Stimulated activated naive CD8-positive, alpha-beta T cell treated with anti-CD3 and anti-CD28 coated beads, Interleukin-15, Interleukin-2, amounts not matched to agents 100 ng/mL and 50 ng/mL, for 24 hours (primary cell): ENCODE results near the gene CUL1.

ENCODE experiments used
- H3K27ac Mint-ChIP-seq: one replicate; pipeline ENCODE4 v1.8.0; 2021; ENCODE audit warnings: mild to moderate bottlenecking, mixed read lengths
- H3K27me3 Mint-ChIP-seq: one replicate; pipeline ENCODE4 v1.8.0; 2021; ENCODE audit warnings: mixed read lengths
- H3K36me3 Mint-ChIP-seq: one replicate; pipeline ENCODE4 v1.8.0; 2021; ENCODE audit warnings: low read depth, mixed read lengths
- H3K4me1 Mint-ChIP-seq: one replicate; pipeline ENCODE4 v1.8.0; 2021; ENCODE audit warnings: low read depth, mixed read lengths
- H3K4me3 Mint-ChIP-seq: one replicate; pipeline ENCODE4 v1.8.0; 2021; ENCODE audit warnings: mild to moderate bottlenecking, mixed read lengths
- H3K9me3 Mint-ChIP-seq: one replicate; pipeline ENCODE4 v1.8.0; 2021; ENCODE audit warnings: mixed read lengths

CUL1 gene

GRCh38 chr7:148809856-148810255, 111.2 kb downstream of the CUL1 start:
- no peaks in the 10 kb centered on the region for H3K9me3 Mint-ChIP-seq
- H3K36me3 Mint-ChIP-seq = peaks cover 86% of the 10 kb centered on the region
- no peak overlapping the region for H3K4me3 Mint-ChIP-seq
- H3K27ac Mint-ChIP-seq = peak overlapping the region; percentile 77
- no peaks in the 10 kb centered on the region for H3K27me3 Mint-ChIP-seq
- H3K4me1 Mint-ChIP-seq = no peaks in the 10 kb centered on the region

- H3K4me1 Mint-ChIP-seq = no peaks in the 10 kb centered on the region
- peak overlapping the region; percentile 17 for H3K27ac Mint-ChIP-seq
- H3K4me3 Mint-ChIP-seq = no peak overlapping the region
- peaks cover 91% of the 10 kb centered on the region for H3K36me3 Mint-ChIP-seq
- H3K27me3 Mint-ChIP-seq = no peaks in the 10 kb centered on the region
- H3K9me3 Mint-ChIP-seq = no peaks in the 10 kb centered on the region
Observed at GRCh38 chr7:148811892-148812291, 113.2 kb downstream of the CUL1 start.

GRCh38 chr7:148813890-148814289, 115.2 kb downstream of the CUL1 start:
- Mint-ChIP-seq H3K27me3 (no peaks in the 10 kb centered on the region), H3K27ac (no peak overlapping the region), H3K9me3 (no peaks in the 10 kb centered on the region), H3K4me3 (no peak overlapping the region), H3K36me3 (peaks cover 94% of the 10 kb centered on the region), H3K4me1 (no peaks in the 10 kb centered on the region)

DNA sequence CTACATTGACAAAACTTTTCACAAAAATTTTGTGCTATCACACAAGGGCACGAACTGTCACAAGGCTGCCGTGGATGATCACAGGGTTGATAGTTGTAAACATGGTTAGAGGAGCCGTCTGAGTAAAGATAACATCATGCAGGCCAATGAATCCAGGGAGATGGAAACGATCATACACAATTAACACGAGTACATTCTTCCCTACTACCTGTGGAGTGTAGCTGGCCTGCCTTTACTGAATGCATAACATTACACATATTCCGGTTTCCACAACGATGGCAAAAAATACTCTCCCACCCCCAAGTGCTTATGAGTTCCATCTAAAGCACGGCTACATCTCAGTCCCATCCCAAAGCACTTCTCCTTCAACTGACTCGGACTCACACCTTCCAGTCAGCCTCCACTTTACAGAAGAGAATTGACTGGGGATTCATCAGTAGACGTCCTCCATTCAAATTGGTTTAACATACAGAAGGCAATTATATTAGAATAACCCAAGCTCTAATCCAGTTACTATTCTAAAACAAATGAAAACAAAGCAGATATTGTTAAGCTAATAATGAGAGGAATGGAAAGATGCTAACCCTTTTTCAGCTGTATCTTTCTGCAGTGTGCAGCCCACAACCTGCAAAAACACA, 116.3 kb downstream of the CUL1 start:
- Mint-ChIP-seq H3K4me1 (no peaks in the 10 kb centered on the region), H3K36me3 (peaks cover 94% of the 10 kb centered on the region), H3K9me3 (no peaks in the 10 kb centered on the region), H3K27ac (no peak overlapping the region), H3K4me3 (no peak overlapping the region), H3K27me3 (no peaks in the 10 kb centered on the region)

- Mint-ChIP-seq H3K9me3 (no peaks in the 10 kb centered on the region), H3K4me3 (no peak overlapping the region), H3K4me1 (no peaks in the 10 kb centered on the region), H3K27me3 (no peaks in the 10 kb centered on the region), H3K27ac (no peak overlapping the region), H3K36me3 (peaks cover 91% of the 10 kb centered on the region)
Observed at GRCh38 chr7:148815612-148816011, 116.9 kb downstream of the CUL1 start.

GRCh38 chr7:148819697-148820360, 121.1 kb downstream of the CUL1 start:
- no peak overlapping the region for H3K4me3 Mint-ChIP-seq
- peaks cover 77% of the 10 kb centered on the region for H3K36me3 Mint-ChIP-seq
- no peaks in the 10 kb centered on the region for H3K9me3 Mint-ChIP-seq
- H3K4me1 Mint-ChIP-seq = no peaks in the 10 kb centered on the region
- no peaks in the 10 kb centered on the region for H3K27me3 Mint-ChIP-seq
- no peak overlapping the region for H3K27ac Mint-ChIP-seq

DNA sequence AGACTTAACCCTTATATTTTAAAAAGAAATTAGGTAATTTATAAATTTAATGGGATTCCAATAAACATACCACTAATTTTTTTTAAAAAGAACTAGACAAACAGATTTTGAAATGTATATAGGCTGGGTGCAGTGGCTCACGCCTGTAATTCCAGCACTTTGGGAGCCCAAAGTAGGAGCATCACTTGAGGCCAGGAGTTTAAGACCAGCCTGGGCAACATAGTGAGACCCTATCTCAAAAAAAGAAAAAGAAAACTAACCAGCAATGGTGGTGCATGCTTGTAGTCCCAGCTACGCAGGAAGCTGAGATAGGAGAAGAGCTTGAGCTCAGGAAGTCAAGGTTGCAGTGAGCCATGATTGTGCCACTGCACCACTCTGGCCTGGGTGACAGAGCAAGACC, 122.7 kb downstream of the CUL1 start:
- H3K27ac Mint-ChIP-seq = no peak overlapping the region
- H3K4me3 Mint-ChIP-seq = no peak overlapping the region
- peaks cover 77% of the 10 kb centered on the region for H3K36me3 Mint-ChIP-seq
- H3K4me1 Mint-ChIP-seq = no peaks in the 10 kb centered on the region
- no peaks in the 10 kb centered on the region for H3K9me3 Mint-ChIP-seq
- no peaks in the 10 kb centered on the region for H3K27me3 Mint-ChIP-seq

DNA sequence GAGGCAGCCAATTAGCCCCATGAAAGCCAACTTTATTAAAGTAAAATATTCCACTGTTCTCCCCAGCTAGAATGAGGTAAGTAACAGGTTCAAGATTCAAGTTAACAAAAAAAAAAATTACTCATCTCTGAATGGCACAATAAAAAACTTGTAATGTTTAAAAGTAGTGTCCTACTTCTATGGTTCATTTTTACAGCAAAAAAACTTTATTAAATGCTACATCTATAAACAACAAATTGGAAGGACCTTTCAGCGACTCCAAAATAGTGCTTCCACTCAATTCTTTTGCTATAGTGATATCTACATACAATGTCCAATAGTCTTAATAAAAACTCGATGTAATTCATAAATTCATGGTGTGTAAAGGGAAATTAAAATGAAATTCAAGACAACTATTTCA, 126.2 kb downstream of the CUL1 start:
- Mint-ChIP-seq H3K27me3 (no peaks in the 10 kb centered on the region), H3K27ac (no peak overlapping the region)

GRCh38 chr7:148825338-148825737, 126.6 kb downstream of the CUL1 start:
- H3K36me3 Mint-ChIP-seq = peaks cover 71% of the 10 kb centered on the region
- H3K27ac Mint-ChIP-seq = no peak overlapping the region

More for the DNA sequence above, 126.2 kb downstream of the CUL1 start:
- no peak overlapping the region for H3K4me3 Mint-ChIP-seq
- peaks cover 3% of the 10 kb centered on the region for H3K4me1 Mint-ChIP-seq
- no peaks in the 10 kb centered on the region for H3K9me3 Mint-ChIP-seq
- H3K36me3 Mint-ChIP-seq = peaks cover 71% of the 10 kb centered on the region

DNA sequence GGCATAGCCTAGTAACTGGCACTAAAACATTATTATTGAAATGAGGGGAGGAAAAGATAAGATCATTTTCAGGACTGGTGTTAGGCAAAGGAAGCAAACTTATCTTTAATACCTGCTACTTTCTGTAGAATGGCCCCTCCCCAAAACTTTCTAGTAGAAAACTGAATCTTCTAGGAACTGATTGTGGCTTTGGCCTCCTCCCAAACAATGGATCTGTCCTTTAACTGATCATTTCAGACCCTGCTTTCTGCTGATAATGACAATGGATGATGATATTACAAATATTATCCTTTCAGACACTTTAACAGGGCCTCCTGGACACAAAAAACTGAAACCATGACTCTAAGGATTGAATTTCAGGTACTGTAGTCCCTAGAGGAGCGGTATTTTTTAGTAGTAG, 130.3 kb downstream of the CUL1 start:
- Mint-ChIP-seq H3K27me3 (no peaks in the 10 kb centered on the region), H3K4me3 (no peak overlapping the region), H3K27ac (no peak overlapping the region), H3K9me3 (no peaks in the 10 kb centered on the region), H3K36me3 (peaks cover 76% of the 10 kb centered on the region), H3K4me1 (peaks cover 3% of the 10 kb centered on the region)

More at GRCh38 chr7:148825338-148825737, 126.6 kb downstream of the CUL1 start:
- H3K4me3 Mint-ChIP-seq = no peak overlapping the region
- H3K27me3 Mint-ChIP-seq = no peaks in the 10 kb centered on the region
- peaks cover 3% of the 10 kb centered on the region for H3K4me1 Mint-ChIP-seq
- no peaks in the 10 kb centered on the region for H3K9me3 Mint-ChIP-seq

DNA sequence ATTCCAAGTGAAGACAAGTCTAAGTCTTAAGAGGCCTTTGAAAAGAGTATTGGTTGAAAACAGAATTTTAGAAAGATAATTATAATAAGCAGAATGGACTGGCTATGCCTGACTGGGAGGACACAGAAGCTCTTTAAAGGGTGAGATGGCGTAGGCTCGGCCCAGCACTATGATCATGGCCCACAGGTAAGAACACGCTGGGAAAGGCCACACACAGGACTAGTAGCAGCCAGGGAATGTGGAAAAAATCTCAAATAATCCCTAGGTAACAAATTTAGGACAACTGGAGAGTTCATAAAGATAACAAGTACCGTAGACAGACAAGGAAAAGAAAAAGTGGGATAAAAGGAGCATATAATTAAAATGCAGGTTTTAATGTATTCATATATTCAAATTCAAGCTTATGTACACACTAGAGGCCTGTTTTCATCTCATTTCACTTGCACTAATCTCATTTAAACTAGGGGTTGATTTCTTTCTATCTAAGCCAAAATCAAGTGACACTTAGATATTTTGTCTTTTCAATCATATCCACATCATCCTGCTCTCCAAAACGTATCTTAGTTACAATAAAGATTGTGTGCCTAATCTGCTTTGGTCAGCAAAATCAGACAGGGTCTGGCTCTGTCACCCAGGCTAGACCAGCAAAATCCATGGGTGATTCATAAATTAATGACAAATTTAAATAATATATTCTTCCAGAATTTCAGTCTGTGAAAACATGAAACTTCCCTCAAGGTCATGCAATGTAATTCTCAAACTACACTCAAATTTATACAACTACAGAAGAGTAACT, 132.4 kb downstream of the CUL1 start:
- Mint-ChIP-seq H3K27ac (no peak overlapping the region), H3K9me3 (no peaks in the 10 kb centered on the region), H3K4me3 (no peak overlapping the region), H3K4me1 (peaks cover 3% of the 10 kb centered on the region), H3K27me3 (no peaks in the 10 kb centered on the region), H3K36me3 (peaks cover 71% of the 10 kb centered on the region)

GRCh38 chr7:148831782-148832181, 133.1 kb downstream of the CUL1 start:
- no peaks in the 10 kb centered on the region for H3K9me3 Mint-ChIP-seq
- H3K4me3 Mint-ChIP-seq = no peak overlapping the region
- no peaks in the 10 kb centered on the region for H3K27me3 Mint-ChIP-seq
- H3K27ac Mint-ChIP-seq = no peak overlapping the region
- peaks cover 6% of the 10 kb centered on the region for H3K4me1 Mint-ChIP-seq
- peaks cover 73% of the 10 kb centered on the region for H3K36me3 Mint-ChIP-seq

DNA sequence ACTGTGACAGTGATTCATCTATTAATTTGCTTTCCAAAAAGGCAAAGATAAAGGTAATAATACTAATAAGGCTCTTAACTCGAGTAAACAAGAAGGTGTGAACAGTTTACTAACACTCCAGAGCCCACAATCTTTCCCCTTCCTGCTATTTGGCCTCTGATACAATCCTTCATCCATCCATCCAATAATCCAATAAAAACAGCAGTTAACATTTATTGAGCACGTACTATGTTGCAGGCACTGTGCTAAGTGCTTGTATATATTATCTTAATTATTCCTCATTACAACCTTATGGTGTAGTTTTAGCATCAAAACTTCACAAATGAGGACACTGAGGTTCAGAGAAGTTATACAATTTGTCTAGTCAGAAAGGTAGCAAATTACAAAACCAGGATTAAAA, 135.9 kb downstream of the CUL1 start:
- Mint-ChIP-seq H3K4me1 (peaks cover 24% of the 10 kb centered on the region), H3K27me3 (no peaks in the 10 kb centered on the region), H3K4me3 (no peak overlapping the region), H3K36me3 (peaks cover 78% of the 10 kb centered on the region), H3K9me3 (no peaks in the 10 kb centered on the region), H3K27ac (no peak overlapping the region)

DNA sequence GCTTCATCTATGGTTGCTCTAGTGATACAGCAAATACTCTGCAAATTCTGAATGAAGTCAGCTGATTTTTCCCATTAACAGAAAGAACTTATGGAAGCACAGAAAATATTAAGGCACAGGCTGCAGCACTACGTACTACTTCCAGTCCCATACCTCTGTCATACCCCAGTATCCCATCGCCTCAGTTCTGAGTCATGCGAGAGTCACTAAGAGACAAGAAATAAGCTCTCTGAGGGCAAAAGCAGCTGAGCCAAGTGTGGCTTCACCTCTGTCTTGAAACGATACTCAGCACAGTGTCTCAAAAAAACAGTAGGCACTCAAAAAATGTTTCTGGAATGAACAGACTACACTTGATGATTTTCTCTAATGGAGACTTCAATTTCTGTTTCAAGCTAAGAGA, 137.2 kb downstream of the CUL1 start:
- no peaks in the 10 kb centered on the region for H3K9me3 Mint-ChIP-seq
- no peak overlapping the region for H3K27ac Mint-ChIP-seq
- peaks cover 33% of the 10 kb centered on the region for H3K4me1 Mint-ChIP-seq
- H3K36me3 Mint-ChIP-seq = peaks cover 73% of the 10 kb centered on the region
- no peak overlapping the region for H3K4me3 Mint-ChIP-seq
- no peaks in the 10 kb centered on the region for H3K27me3 Mint-ChIP-seq

GRCh38 chr7:148838905-148839304, 140.2 kb downstream of the CUL1 start:
- no peak overlapping the region for H3K4me3 Mint-ChIP-seq
- H3K36me3 Mint-ChIP-seq = peaks cover 65% of the 10 kb centered on the region
- H3K27me3 Mint-ChIP-seq = no peaks in the 10 kb centered on the region
- no peaks in the 10 kb centered on the region for H3K9me3 Mint-ChIP-seq
- H3K4me1 Mint-ChIP-seq = peaks cover 36% of the 10 kb centered on the region
- H3K27ac Mint-ChIP-seq = peak overlapping the region; percentile 65
